AG09319 (cell line): ENCODE data around the gene STX1B.

Experiments
- DNase-seq: peaks from one replicate; pipeline ENCODE4 v3.0.0-alpha.2; 2010; ENCODE audit warnings: low read depth; ENCODE audit errors: extremely low read depth
- CTCF ChIP-seq: IDR thresholded peaks from 2 replicates; pipeline ENCODE4 v1.5.1; 2011; ENCODE audit warnings: low read depth, mild to moderate bottlenecking, inconsistent platforms, low read length, moderate library complexity

The STX1B gene

GRCh38 chr16:30980959-30981358 is 29.5 kb downstream of the STX1B start:
- no peak for TF ChIP-seq CTCF
- no peak for DNase-seq

- TF ChIP-seq CTCF = no peak
- no peak for DNase-seq
Measured at GRCh38 chr16:30980434-30980833, 30.0 kb downstream of the STX1B start.

GRCh38 chr16:30980023-30980371 is 30.4 kb downstream of the STX1B start:
- no peak for TF ChIP-seq CTCF

GRCh38 chr16:30979170-30980022 is 31.0 kb downstream of the STX1B start:
- no peak for TF ChIP-seq CTCF
- no peak for DNase-seq

More at GRCh38 chr16:30980023-30980371, 30.4 kb downstream of the STX1B start:
- DNase-seq = no peak

- TF ChIP-seq CTCF = peak; percentile 30
- DNase-seq = no peak
Measured at GRCh38 chr16:30977502-30977901, 32.9 kb downstream of the STX1B start.

- DNase-seq = no peak
- no peak for TF ChIP-seq CTCF
Measured at GRCh38 chr16:30976486-30976885, 34.0 kb downstream of the STX1B start.

GRCh38 chr16:30974348-30974747 is 36.1 kb downstream of the STX1B start:
- no peak for TF ChIP-seq CTCF
- no peak for DNase-seq
